Thyroid gland (tissue), 4 donors: ENCODE measurements around the gene ENTPD8.

ENCODE experiments used
- POLR2A ChIP-seq, 2 donors: fragments of 450-650 bp; IDR thresholded peaks; one replicate each; pipeline ENCODE4 v1.6.1; 2017; ENCODE audit warnings: antibody characterized with exemption in 2 of 2, mild to moderate bottlenecking in 2 of 2, moderate library complexity in 1 of 2
- TF ChIP-seq, protein P1 (sequence below), 6 experiments: fragments of 200-600 bp in 3 of 6; fragments of 450-650 bp in 3 of 6; sonication (generic) in 3 of 6; IDR thresholded peaks; one replicate each; pipeline ENCODE4 v1.5.1; 2016 to 2019; ENCODE audit warnings: antibody characterized with exemption in 6 of 6, mild to moderate bottlenecking in 2 of 6, inconsistent platforms in 1 of 6, moderate library complexity in 1 of 6

DNA sequence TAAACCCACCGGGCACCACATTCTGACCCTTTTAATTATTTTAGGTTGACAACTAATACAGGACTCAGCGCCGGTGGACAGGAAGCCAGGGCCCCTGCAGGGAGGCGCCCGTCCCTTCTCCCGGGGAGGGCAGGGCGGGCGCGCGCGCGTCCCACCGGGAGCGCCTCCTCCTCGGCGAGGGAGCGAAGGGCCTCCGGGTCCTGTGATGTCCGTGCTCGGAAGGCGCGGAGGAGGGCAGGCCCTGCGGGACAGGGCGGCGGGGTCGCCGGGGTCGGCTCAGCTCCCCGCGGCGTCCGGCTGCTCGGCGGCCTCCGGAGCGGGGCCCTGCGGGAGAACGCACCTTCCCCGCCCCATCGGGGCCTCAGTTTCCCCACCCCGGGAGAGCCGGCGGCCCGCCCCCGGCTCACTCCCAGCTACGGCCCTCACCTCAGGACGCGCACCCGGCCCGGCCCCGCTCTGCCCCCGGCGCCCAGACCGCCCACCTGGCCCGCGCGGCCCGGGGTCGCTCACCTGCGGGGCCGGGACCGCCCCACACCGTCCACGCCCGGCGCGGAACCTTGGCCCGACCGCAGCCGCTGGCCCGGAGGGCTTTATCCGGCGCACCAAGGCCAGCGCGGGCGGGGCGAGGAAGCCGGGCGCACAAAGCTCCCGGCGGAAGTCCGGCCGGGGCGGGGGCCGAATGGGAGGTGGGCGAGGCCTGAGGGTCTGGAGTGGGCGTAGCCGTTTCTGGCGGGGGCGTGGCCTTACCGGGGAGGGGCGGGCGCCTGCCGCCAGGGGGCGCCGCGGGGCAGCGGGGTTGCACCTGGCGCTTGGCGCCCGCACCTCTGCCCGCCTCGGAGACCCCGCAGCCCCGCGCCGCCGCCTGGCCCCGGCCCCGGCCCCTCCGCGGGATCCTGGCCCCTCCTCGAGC lies 18.3 kb downstream of the ENTPD8 start, which contains the start of the genes EXD3 and NOXA1:
- peak in 1 of 2 donors; percentile 63 for TF ChIP-seq POLR2A (IDR thresholded peaks at IDR 0.05)
- TF ChIP-seq, protein P1, sequence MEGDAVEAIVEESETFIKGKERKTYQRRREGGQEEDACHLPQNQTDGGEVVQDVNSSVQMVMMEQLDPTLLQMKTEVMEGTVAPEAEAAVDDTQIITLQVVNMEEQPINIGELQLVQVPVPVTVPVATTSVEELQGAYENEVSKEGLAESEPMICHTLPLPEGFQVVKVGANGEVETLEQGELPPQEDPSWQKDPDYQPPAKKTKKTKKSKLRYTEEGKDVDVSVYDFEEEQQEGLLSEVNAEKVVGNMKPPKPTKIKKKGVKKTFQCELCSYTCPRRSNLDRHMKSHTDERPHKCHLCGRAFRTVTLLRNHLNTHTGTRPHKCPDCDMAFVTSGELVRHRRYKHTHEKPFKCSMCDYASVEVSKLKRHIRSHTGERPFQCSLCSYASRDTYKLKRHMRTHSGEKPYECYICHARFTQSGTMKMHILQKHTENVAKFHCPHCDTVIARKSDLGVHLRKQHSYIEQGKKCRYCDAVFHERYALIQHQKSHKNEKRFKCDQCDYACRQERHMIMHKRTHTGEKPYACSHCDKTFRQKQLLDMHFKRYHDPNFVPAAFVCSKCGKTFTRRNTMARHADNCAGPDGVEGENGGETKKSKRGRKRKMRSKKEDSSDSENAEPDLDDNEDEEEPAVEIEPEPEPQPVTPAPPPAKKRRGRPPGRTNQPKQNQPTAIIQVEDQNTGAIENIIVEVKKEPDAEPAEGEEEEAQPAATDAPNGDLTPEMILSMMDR (IDR thresholded peaks at IDR 0.05), result peak in 5 of 6 experiments; percentile 30 to 91 (median 78)
